CD4-positive, alpha-beta T cell (primary cell): ENCODE measurements around the gene NDUFAF7. TPM values are rescaled to one million over a fixed set of nuclear protein-coding genes. Genes with fewer than 3 reads are reported as not detected.
"Not testable (repeated sequence)": the region's sequence is repeated elsewhere in the genome, so short reads cannot be mapped to it uniquely, and the experiment has no call there.

Experiments
- ATAC-seq: fragments of 200-7000 bp; cut with Tn5 transposase; one replicate; pipeline ENCODE4 v1.10.0; 2022; ENCODE audit warnings: mild to moderate bottlenecking; ENCODE audit not compliant: poor library complexity
- CTCF ChIA-PET: fragments of 350-600 bp; sonication (Branson Sonifier 250); formaldehyde crosslinking; loops from one replicate; lab custom pipeline; 2021; ENCODE audit warnings: antibody characterized with exemption, inconsistent platforms; lab: Charles Lee
- POLR2A ChIA-PET: fragments of 350-600 bp; sonication (Branson Sonifier 250); formaldehyde crosslinking; loops from one replicate; lab custom pipeline; 2021; ENCODE audit warnings: antibody characterized with exemption, inconsistent platforms; lab: Charles Lee
- DNase-seq, 14 experiments: peaks; one replicate each; pipeline ENCODE4 v3.0.0-alpha.2; 2013 to 2020; ENCODE audit warnings: mixed read lengths in 2 of 14
- H3K27ac ChIP-seq, 2 donors: one replicate each; pipeline versions ENCODE4 v1.5.1 to v1.7.0; 2013; ENCODE audit warnings: low read length in 2 of 2, low read depth in 1 of 2, mild to moderate bottlenecking in 1 of 2
- H3K27me3 ChIP-seq, 2 experiments: 1 replicate in 1 of 2; 2 replicates in 1 of 2; pipeline versions ENCODE4 v1.6.1 to v1.7.0; 2013; ENCODE audit warnings: low read length in 2 of 2, control low read depth in 1 of 2, mild to moderate bottlenecking in 1 of 2, moderate library complexity in 1 of 2; ENCODE audit not compliant: insufficient read depth in 2 of 2, control insufficient read depth in 1 of 2
- H3K36me3 ChIP-seq: one replicate; pipeline ENCODE4 v1.6.1; 2013; ENCODE audit warnings: low read length, control low read depth; ENCODE audit not compliant: insufficient read depth
- H3K4me1 ChIP-seq: one replicate; pipeline ENCODE4 v1.6.1; 2013; ENCODE audit warnings: low read length, control low read depth; ENCODE audit not compliant: insufficient read depth
- H3K4me3 ChIP-seq: one replicate; pipeline ENCODE4 v1.5.1; 2013; ENCODE audit warnings: mild to moderate bottlenecking, low read length, moderate library complexity
- H3K9me3 ChIP-seq, 2 experiments: 1 replicate in 1 of 2; 2 replicates in 1 of 2; pipeline versions ENCODE4 v1.6.1 to v1.7.0; 2013; ENCODE audit warnings: low read length in 2 of 2, mild to moderate bottlenecking in 2 of 2, control low read depth in 1 of 2, moderate library complexity in 1 of 2; ENCODE audit not compliant: control insufficient read depth in 1 of 2, insufficient read depth in 1 of 2
- H3K27ac Mint-ChIP-seq: one replicate; pipeline ENCODE4 v1.8.0; 2020; ENCODE audit warnings: mixed read lengths
- H3K27me3 Mint-ChIP-seq: one replicate; pipeline ENCODE4 v1.8.0; 2021; ENCODE audit warnings: mixed read lengths
- H3K36me3 Mint-ChIP-seq: one replicate; pipeline ENCODE4 v1.8.0; 2021; ENCODE audit warnings: low read depth, mixed read lengths
- H3K4me1 Mint-ChIP-seq: one replicate; pipeline ENCODE4 v1.8.0; 2021; ENCODE audit warnings: low read depth, mixed read lengths
- H3K4me3 Mint-ChIP-seq: one replicate; pipeline ENCODE4 v1.8.0; 2020; ENCODE audit warnings: mild to moderate bottlenecking, mixed read lengths
- H3K9me3 Mint-ChIP-seq: one replicate; pipeline ENCODE4 v1.8.0; 2020; ENCODE audit warnings: mixed read lengths
- intact Hi-C, 2 experiments: fragments of 100-400 bp; cut with DNase I in 1 of 2; cut with micrococcal nuclease in 1 of 2; formaldehyde crosslinking; loops; one replicate each; pipeline versions ENCODE4 v1.15.1 to v1.9.0; 2023 to 2025; cut with DNase I, micrococcal nuclease
- total RNA-seq, 174 experiments: library from RNA in 2 of 174; stranded (reverse) in 2 of 174; gene quantifications; one replicate each; pipeline ENCODE4 v1.2.3 and lab custom pipeline; 2021 to 2026
- TF ChIP-seq, protein P1 (sequence below): fragments of 200-600 bp; IDR thresholded peaks from one replicate; pipeline ENCODE4 v1.8.0; 2022; ENCODE audit warnings: antibody characterized with exemption, mild to moderate bottlenecking

Gene NDUFAF7
- total RNA-seq, 2 experiments from 2014 or later, result 21.4 to 24.1 TPM

DNA sequence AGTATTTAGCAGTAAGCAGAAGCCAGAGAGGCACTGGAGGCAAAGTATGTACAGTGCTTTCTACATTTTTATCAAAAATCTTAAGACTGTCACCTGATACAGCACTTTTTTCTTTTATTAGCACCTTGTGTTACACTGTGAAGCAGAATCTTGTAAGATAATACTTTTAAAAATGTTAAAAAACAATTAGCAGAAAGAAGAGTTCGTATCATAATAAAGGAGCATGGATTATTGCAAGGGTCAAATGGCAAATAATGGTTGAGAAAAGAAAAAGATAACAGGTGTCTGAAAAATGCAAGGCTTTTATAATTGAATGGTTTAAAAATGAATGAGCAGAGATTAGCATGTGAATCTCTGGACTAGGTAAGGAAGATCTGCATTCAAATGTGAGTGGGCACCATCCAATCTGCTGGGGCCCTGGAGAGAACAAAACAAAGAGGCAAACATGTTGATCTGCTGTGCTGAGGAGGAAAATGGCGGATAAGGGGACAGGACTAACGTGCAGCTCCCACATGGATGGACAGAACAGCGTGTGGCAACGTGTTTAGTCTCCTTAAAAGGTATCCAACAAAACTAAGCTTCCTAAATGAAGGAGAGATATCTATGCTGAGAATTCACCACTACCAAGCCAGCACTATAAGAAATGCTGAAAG, 25.6 kb upstream of the NDUFAF7 start:
- H3K36me3 ChIP-seq, result peaks cover 93% of the 10 kb centered on the region
- H3K9me3 Mint-ChIP-seq, result peaks cover 34% of the 10 kb centered on the region
- no peak overlapping the region for H3K4me3 Mint-ChIP-seq
- H3K4me3 ChIP-seq, result no peak overlapping the region
- no peaks in the 10 kb centered on the region for H3K4me1 ChIP-seq
- H3K27me3 ChIP-seq, result no peaks in the 10 kb centered on the region
- H3K27ac ChIP-seq, result no peak overlapping the region
- DNase-seq, result no peak
- ChIA-PET POLR2A (no interaction called here), CTCF (no interaction called here)
- peaks cover 9 to 34% of the 10 kb centered on the region in 2 experiments for H3K9me3 ChIP-seq
- ATAC-seq, result no peak
- no peaks in the 10 kb centered on the region for H3K27me3 Mint-ChIP-seq
- TF ChIP-seq, protein P1, sequence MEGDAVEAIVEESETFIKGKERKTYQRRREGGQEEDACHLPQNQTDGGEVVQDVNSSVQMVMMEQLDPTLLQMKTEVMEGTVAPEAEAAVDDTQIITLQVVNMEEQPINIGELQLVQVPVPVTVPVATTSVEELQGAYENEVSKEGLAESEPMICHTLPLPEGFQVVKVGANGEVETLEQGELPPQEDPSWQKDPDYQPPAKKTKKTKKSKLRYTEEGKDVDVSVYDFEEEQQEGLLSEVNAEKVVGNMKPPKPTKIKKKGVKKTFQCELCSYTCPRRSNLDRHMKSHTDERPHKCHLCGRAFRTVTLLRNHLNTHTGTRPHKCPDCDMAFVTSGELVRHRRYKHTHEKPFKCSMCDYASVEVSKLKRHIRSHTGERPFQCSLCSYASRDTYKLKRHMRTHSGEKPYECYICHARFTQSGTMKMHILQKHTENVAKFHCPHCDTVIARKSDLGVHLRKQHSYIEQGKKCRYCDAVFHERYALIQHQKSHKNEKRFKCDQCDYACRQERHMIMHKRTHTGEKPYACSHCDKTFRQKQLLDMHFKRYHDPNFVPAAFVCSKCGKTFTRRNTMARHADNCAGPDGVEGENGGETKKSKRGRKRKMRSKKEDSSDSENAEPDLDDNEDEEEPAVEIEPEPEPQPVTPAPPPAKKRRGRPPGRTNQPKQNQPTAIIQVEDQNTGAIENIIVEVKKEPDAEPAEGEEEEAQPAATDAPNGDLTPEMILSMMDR, result no peak
- H3K4me1 Mint-ChIP-seq, result peaks cover 43% of the 10 kb centered on the region
- H3K36me3 Mint-ChIP-seq, result peaks cover 99% of the 10 kb centered on the region
- no peak overlapping the region for H3K27ac Mint-ChIP-seq
- intact Hi-C loops, result no loop called here

DNA sequence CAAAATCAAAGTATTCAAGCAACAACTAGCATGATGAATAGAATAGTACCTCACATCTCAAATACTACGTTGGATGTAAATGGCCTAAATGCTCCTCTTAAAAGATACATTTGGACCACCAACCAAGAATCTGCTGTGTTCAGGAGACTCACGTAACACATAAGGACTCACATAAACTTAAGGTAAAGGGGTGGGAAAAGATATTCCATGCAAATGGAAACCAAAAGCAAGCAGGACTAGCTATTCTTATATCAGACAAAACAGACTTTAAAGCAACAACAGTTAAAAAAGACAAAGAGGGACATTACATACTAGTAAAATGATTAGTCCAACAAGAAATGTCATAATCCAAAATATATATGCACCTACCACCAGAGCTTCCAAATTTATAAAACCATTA, 24.7 kb upstream of the NDUFAF7 start:
- not testable (repeated sequence) for ATAC-seq

DNA sequence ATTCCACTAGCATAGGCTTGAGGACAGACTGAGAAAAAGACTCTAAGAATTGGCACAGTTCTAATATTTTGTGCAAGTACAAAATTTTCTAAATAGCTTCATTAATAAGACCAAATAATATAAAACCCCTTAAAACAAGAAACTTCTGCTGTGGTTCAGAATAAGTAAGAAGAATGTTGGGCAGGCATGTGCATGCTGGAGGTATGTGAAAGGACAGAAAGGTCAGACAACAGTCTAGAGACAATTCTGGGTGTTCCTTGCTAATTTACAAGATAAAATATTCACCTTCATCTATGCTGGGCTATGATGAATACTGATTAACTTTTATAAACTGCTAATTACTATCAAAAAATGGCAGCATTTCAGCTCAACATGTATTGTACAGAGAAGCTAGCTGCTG, 20.2 kb upstream of the NDUFAF7 start:
- H3K27ac Mint-ChIP-seq, result no peak overlapping the region
- ATAC-seq, result no peak
- POLR2A ChIA-PET, result interaction anchor here (0.7 to 2.1 kb wide), 3 partner anchors 13 to 112 kb away, joined by 3 to 5 read pairs (median 3); partner anchors contain the start of gene CEBPZOS

More for the DNA sequence above, 24.7 kb upstream of the NDUFAF7 start:
- H3K4me3 Mint-ChIP-seq, H3K4me1 ChIP-seq, H3K27ac Mint-ChIP-seq, H3K27ac ChIP-seq, intact Hi-C loops, H3K27me3 ChIP-seq, DNase-seq, CTCF ChIA-PET, H3K27me3 Mint-ChIP-seq, POLR2A ChIA-PET, H3K4me3 ChIP-seq: not testable (repeated sequence)
- peaks cover 9 to 34% of the 10 kb centered on the region in 2 experiments for H3K9me3 ChIP-seq
- H3K9me3 Mint-ChIP-seq, result peaks cover 34% of the 10 kb centered on the region
- H3K4me1 Mint-ChIP-seq, result peaks cover 34% of the 10 kb centered on the region
- H3K36me3 ChIP-seq, result peaks cover 93% of the 10 kb centered on the region
- H3K36me3 Mint-ChIP-seq, result peaks cover 99% of the 10 kb centered on the region

More for the DNA sequence above, 20.2 kb upstream of the NDUFAF7 start:
- no peak for DNase-seq
- peaks cover 96% of the 10 kb centered on the region for H3K36me3 Mint-ChIP-seq
- Histone ChIP-seq H3K9me3 (peaks cover 3 to 27% of the 10 kb centered on the region in 2 experiments), H3K36me3 (peaks cover 99% of the 10 kb centered on the region), H3K27ac (no peak overlapping the region), H3K4me3 (no peak overlapping the region), H3K4me1 (no peaks in the 10 kb centered on the region), H3K27me3 (no peaks in the 10 kb centered on the region)
- CTCF ChIA-PET, result no interaction called here
- H3K9me3 Mint-ChIP-seq, result peaks cover 34% of the 10 kb centered on the region
- H3K27me3 Mint-ChIP-seq, result no peaks in the 10 kb centered on the region
- intact Hi-C loops, result no loop called here
- H3K4me3 Mint-ChIP-seq, result no peak overlapping the region
- TF ChIP-seq, protein P1, result no peak
- peaks cover 21% of the 10 kb centered on the region for H3K4me1 Mint-ChIP-seq
